ENCODE results near the gene SELENOF.

Gene SELENOF

DNA sequence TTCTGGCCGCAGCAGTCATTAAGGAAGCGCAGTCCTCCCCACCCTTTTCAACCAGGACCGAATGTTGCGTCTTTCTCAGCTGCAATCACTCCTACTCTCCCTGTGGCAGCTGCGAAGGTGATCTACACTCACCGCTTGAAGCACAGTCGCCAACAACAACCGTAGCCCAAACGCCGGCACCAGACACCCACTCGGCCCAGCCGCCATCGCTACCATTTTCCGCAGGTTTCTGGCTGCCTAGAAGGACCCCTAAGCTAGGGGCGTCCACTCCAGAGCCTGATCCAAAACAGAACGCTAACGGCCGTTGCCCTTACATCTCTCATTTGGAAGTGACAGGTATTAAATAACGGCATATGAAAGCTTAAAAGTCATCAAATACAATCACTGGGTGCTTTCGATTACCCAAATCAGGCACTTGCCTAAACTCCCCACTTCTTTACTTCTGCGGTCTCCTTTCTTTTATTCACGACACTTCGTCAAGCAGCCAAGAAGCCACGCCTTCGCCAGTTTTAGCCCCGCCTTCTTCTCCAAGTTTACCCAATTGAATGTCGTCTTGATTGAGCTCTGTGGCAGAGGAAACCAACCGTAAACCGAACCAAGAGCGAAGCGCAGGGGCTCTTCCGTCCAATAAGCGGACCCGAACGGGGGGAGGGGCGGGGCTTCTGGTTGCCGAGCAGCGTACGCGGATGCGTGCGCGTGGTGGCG lies at the start of gene SELENOF:
SELENOF (minus strand) TSS at position 231 of the 705 bp plus-strand sequence; CDS start at position 216, 15 bp downstream.
- DNase-seq, result peak; percentile 98 to 99

- no peak for DNase-seq
These were observed 46.6 kb upstream of the SELENOF start for GRCh38 chr1:86960548-86960947.

DNA sequence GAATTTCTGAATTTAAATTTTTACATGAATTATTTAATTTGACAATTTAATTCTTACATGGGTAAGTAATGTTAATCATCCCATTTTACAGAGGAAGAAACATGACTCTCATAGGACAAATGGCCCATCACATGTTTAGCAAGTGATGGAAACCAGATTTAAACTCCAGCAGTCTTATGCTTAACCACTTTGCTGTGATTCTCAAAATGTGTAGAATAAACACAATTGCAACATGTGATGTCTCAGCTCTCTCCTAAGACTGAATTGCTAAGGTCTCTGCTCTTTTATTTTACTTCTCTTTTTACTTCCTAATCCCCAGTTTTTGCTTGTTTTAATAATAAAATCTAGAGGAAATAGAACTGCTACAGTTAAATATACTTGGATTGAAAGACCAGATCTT lies 43.3 kb upstream of the SELENOF start:
- DNase-seq, result no peak

GRCh38 chr1:86956221-86956620 lies 42.3 kb upstream of the SELENOF start:
- no peak for DNase-seq

DNA sequence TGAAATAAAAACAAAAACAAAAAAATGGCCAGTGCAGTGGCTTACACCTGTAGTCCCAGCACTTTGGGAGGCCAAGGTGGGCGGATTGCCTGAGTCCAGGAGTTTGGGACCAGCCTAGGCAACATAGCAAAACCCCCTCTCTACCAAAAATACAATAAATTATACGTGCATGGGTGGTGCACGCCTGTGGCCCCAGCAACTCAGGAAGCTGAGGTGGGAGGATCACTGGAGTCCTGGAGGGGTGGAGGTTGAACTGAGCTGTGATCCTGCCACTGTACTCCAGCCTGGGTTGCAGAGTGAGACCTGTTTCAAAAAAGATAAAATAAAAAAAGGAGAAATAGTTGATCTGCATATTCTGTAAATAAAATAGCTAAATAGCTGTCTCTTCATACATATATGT lies 41.8 kb upstream of the SELENOF start:
- no peak for DNase-seq

- DNase-seq, result no peak
These were observed 39.2 kb upstream of the SELENOF start for GRCh38 chr1:86953167-86953566.

GRCh38 chr1:86951430-86951829 lies 37.5 kb upstream of the SELENOF start:
- DNase-seq, result no peak

- DNase-seq, result no peak
These were observed 36.9 kb upstream of the SELENOF start for GRCh38 chr1:86950712-86951419.

- DNase-seq, result no peak
These were observed 34.3 kb upstream of the SELENOF start for GRCh38 chr1:86948212-86948611.

- DNase-seq, result no peak
These were observed 28.8 kb upstream of the SELENOF start for GRCh38 chr1:86942743-86943142.

GRCh38 chr1:86942042-86942441 lies 28.1 kb upstream of the SELENOF start:
- DNase-seq, result no peak

DNA sequence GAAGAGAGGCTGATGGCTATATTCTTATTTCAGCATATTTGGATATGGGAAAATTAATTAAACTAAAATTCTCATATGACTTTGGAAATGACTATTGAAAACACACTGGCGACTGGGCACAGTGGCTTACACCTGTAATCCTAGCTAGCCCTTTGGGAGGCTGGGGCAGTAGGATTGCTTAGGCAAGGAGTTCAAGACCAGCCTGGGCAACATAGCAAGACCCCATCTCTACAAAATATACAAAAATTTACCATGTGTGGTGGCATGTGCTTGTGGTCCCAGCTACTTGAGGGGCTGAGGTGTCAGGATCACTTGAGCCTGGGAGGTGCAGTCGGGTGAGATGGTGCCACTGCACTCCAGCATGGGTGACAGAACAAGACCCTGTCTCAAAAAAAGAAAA lies 26.7 kb upstream of the SELENOF start:
- no peak for DNase-seq

- DNase-seq, result no peak
These were observed 25.5 kb upstream of the SELENOF start for GRCh38 chr1:86939406-86939805.

GRCh38 chr1:86938855-86939254 lies 24.9 kb upstream of the SELENOF start:
- no peak for DNase-seq

DNA sequence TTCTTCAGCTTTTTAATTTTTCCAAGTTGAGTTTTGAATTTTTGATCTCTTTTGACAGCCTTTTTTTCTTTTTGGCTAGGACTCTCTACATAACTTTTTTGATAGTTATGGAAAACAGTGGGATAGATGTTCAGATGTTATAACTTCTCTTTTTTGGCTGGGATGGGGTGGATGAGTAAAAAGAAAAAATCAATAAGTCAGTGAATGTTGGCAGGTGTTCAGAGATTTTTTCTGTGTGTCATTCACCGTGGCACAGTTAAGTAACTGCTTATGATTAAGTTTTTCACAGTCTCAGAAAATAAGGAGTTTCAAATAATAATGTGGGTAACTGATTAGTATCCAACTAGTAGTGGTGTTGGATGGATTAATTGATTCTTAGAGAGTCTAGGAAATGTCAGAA lies 24.5 kb upstream of the SELENOF start:
- DNase-seq, result no peak

- DNase-seq, result no peak
These were observed 19.8 kb upstream of the SELENOF start for GRCh38 chr1:86933562-86934377.

- DNase-seq, result no peak
These were observed 19.1 kb upstream of the SELENOF start for GRCh38 chr1:86933051-86933450.

DNA sequence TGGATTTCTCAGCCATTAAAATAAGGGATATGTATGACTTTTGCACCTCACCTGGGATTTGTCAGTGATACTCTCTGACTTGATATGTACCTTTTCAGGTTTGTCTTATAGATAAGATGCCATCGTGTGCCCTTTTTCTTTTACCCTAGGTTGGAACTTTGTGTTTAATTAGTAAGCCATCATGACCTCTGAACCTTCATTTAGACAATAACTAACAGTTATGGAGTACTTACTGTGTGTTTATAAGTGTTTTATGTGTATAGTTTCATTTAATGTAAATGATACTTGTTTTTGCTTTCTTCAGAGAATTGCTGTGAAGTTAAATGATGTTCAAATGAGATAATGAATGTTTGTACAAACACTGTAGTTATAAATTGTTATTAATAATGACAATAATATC lies 14.9 kb upstream of the SELENOF start:
- no peak for DNase-seq

DNA sequence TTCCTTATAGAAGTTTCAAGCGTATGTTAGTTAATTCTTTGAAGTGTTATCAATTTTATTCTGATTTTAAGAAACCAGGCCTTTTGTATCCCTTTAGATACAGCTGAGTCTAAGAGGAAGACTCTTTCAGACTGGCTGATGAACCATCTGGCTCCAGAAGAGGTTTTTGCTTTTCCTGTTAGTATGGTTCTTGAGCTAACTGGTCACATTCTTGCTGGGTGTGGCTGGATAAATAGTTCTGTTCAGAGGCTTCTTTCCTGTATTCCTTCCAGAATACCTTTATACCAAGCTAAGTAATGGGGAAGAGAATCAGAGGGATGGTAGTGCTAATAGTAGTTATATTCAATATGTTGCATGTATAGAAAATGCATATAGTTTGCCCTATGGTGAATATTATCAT lies 13.0 kb upstream of the SELENOF start:
- DNase-seq, result no peak

GRCh38 chr1:86925742-86926141 lies 11.8 kb upstream of the SELENOF start:
- no peak for DNase-seq

DNA sequence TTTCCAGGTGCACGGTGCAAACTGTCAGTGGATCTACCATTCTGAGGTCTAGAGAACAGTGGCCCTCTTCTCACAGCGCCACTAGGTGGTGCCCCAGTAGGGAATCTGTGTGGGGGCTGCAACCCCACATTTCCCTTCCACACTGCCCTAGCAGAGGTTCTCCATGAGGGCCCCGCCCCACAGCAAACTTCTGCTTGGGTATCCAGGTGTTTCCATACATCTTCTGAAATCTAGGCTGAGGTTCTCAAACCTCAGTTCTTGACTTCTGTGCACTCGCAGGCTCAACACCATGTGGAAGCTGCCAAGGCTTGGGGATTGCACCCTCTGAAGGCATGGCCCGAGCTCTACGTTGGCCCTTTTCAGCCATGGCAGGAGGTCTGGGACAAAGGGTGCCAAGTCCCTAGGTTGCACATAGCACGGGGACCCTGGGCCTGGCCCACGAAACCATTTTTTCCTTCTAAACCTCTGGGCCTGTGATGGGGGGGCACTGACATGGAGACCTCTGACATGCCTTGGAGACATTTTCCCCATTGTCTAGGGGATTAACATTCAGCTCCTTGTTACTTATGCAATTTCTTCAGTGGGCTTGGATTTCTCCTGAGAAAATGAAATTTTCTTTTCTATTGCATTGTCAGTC lies 10.5 kb upstream of the SELENOF start:
- no peak for DNase-seq

- no peak for DNase-seq
These were observed 8.5 kb upstream of the SELENOF start for GRCh38 chr1:86922445-86922844.

DNA sequence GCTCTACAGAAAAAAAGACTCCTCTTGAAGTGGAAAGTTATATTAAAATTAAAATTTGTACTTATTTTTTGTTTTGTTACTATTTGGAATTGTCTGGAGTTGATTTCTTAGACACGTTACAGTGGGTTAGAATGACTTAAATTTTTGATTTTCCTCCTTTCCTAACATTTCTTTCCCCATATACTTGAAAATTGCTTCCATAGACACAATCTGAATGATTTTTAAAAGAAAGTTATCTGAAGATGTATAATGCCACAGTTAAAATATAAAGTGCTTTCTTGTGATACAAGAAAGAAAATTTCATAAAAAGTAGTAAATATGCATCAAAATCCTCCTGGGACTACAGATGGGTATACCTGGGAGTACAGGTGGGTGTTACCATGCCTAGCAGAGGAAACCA lies 2.8 kb upstream of the SELENOF start:
- DNase-seq, result no peak

Measured in SHP77 (cell line).